Dedifferentiated amniotic fluid mesenchymal stem cell (primary cell): ENCODE results near the gene VIPR2.

Experiments
- DNase-seq: peaks from one replicate; pipeline ENCODE4 v3.0.0-alpha.2; 2016; ENCODE audit errors: extremely low spot score

VIPR2 gene

DNA sequence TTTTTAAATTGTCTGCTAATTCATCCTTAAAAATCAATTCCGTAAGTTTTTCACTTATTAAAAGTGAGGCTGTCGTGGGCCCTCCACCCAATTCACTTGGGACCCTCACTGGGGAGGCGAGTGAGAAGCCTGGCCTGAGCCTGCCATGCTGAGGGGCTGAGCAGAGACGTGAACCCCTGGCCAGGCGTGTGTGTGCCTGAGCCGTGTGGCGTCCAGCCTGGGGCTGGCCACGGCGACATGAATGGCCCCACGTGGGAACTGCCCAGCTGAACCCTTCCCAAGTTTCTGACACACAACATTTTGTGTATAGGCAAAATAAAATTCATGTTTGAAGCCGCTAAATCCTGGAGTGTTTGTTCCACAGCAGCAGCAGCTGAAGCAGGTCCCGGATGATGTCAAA, 13.0 kb upstream of the VIPR2 start:
- DNase-seq, result no peak

GRCh38 chr7:159156436-159157245, 12.0 kb upstream of the VIPR2 start:
- no peak for DNase-seq

GRCh38 chr7:159155410-159155809, 10.7 kb upstream of the VIPR2 start:
- DNase-seq, result no peak

DNA sequence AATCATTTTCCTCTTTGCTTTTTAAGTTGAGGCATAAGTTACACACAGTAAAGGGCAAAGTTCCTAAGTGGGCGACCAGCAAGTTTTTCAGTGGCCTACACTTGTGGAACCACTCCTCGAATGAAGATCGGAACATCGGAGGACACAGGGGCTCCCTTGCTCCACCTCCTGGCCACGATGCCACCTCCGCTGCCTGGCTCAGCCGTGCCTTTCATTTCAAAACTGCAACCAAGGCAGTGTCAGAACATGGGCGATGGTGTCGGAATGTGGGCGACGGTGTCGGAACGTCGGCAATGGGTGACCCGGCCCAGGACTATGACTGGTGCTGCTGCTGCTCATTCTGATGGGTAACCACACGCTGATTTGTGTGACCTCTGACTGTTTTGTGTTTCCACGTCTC, 9.6 kb upstream of the VIPR2 start:
- DNase-seq, result no peak

GRCh38 chr7:159153511-159153910, 8.8 kb upstream of the VIPR2 start:
- no peak for DNase-seq

GRCh38 chr7:159152816-159153215, 8.1 kb upstream of the VIPR2 start:
- no peak for DNase-seq

DNA sequence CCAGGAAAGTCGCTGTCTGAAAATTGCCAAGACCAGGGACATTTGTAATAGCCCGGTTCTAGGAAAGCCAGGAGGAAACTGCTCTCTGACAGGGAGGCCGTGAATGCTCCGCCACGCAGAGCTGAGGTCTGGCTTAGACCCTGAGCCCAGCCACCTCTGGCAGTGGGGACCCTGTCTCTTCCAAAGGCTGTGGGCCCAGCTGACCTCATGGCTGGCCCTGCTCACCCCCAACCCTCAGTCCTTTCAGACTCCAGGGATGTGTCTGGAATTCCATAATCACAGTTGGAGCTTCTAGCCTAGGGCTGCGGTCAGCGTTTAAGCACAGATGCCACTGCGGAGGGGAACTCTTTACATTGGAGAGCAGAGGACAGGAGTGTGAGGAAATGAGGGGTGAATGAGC, 6.6 kb upstream of the VIPR2 start:
- no peak for DNase-seq

DNA sequence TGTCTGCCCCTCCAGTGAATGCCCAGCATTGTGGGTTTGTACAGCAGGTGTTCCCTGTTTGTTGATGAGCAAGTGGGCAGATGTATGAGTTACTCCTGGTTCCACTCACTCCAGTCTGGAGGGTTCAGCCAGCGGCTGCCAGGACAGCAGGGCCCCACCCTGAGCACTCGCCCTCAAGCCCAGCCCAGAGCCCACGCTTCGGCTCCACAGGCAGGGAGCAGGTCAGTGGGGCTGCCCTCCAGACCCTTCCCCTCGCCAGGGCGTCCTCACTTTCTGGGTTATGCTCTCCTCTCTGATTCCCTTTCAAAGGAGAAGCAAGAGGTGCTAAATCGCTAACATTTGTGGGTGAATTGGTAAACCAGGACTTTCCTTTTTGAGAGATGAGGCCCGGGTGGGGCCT, 4.8 kb upstream of the VIPR2 start:
- no peak for DNase-seq

DNA sequence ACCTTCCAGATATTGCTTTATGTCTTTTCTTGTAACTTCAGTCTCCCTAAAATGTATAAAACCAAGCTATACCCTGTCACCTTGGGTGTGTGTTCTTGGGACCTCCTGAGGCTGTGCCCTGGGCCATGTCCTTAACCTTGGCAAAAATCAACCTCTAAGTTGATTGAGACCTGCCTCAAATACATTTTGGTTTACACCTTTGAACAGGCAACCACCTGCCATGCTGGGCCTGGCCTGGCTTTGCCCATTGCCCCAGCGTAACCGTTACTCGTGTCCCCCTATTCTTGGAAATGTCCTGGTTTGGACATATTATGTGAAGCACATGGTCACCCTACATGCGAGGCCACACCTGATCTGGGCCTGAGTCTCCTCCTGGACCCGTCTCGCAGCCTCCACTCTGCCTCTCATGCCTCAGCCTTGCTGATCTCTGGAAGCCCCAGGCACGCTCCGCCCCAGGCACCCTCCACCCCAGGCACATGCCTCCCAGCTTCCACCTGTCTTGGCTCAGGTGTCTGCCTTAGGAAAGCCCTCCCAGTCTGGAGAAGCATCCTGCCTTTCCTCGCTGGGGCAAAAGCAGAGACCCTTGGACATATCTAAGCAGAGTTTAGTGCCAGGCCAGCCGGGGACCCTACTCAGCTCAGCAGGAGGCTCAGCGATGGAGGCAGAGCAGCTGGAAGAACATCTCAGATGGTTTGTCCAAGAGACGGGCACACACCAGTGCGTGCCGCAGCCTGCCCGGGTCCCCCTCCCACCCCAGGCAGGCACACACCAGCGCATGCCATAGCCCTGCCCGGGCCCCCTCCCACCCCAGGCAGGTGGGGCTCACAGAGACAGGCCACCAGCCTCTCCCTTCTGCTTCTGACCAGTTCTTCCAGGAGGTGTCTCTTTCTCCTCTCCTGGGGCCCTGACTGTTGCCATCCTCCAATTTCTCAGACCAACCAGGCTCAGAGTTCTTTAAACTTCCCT, 4.0 kb upstream of the VIPR2 start:
- no peak for DNase-seq

GRCh38 chr7:159147687-159148086, 3.0 kb upstream of the VIPR2 start:
- no peak for DNase-seq

- no peak for DNase-seq
Observed at GRCh38 chr7:159147246-159147645, 2.6 kb upstream of the VIPR2 start.

DNA sequence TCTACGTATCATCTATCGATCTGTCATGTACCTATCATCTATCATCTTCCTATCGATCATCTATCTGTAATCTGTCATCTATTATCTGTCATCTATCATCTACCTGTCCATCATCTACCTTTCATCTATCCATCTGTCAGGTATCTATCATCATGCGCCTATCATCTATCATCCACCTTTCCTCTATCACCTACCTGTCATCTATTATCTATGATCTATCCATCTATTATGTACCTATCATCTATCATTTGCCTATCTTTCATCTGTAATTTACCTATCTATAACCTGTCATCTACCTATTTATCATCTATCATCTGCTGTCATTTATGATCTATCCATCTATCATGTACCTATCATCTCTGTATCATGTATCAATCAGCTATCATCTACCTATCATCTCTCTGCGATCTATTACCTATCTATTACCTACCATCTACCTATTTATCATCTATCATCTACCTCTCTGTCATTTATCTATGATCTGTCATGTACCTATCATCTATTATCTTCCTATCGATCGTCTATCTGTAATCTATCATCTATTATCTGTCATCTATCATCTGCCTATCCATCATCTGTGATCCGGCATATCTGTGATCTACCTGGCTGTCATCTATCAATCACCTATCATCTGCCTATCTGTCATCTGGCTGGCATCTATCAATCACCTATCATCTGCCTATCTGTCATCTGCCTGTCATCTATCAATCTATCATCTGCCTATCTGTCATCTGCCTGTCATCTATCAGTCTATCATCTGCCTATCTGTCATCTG, 1.6 kb upstream of the VIPR2 start:
- DNase-seq, result no peak

- no peak for DNase-seq
Observed at GRCh38 chr7:159145490-159145855, 806 bp upstream of the VIPR2 start.

GRCh38 chr7:159143780-159144757, 598 bp downstream of the VIPR2 start:
- no peak for DNase-seq

GRCh38 chr7:159142730-159143129, 1.9 kb downstream of the VIPR2 start:
- no peak for DNase-seq

- no peak for DNase-seq
Observed at GRCh38 chr7:159142199-159142598, 2.5 kb downstream of the VIPR2 start.

DNA sequence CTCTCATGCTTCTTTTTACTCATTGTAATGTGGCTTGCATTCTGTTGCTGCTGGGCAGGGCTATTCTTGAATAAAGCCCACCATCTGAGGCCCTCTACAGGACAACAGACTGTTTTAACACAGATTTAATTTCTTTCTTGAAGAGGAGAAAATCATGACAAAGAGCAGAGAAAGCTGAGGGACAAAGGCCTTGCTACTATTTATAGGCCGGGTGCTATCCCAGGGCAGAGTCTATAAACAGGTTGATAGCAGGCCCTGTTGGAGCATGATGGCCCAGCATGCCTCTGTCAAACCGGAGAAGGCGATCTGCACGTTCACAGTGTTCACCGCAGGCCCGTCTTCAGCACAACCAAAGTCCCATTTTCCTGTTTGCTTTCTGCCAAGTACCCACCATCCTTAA, 3.0 kb downstream of the VIPR2 start:
- no peak for DNase-seq

DNA sequence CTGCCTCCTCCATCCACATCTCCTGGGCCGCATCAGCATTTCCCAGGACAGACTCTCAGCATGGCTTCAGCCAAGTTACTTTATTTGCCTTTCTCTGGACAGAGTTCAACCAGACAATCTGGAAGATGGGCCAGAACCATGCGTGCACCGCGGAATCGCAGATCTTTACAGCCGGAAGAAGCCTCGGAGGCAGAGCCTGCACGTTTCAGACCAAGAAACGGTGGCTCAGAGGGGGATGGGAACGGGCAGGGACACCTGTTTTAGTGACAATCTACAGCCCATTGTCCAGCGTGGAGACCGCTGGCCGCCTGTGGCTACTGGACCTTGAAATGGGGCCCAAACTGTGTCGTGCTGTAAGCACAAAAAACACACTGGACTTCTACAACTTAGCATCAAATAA, 3.5 kb downstream of the VIPR2 start:
- DNase-seq, result no peak

DNA sequence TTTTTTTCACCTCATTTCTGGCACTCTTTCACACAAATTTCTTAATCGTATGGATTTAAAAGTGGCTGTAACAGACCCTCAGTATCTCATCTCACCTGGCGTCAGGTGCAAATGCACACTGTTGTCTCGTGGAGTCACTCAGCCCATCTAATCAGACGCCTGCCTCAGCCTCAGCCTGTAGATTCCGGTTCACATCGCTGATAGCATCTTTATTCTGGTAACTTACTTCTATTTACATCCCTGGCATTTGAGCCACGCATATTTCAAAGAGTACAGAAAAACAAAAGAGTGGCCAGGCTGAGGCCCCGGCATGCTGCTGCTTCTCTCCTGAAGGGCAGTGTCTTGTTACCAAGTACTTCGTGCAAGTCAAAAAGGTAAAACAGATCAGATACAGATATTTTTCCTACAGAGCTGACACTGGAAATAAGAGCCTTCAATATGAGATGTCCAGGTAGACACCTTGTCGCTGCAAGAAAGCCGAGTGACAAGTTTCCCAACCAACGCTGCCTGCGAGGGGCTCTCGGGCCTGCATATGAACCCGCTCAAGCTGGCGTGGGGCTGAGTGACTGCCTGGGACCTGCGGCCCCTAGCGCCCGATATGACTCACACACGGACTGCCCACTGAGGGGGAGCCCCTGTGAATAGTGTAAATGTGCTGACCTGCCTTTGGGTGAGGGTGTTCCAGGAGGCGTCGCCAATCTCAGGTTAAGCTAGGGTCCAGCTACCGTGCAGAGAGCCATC, 4.3 kb downstream of the VIPR2 start:
- DNase-seq, result no peak

DNA sequence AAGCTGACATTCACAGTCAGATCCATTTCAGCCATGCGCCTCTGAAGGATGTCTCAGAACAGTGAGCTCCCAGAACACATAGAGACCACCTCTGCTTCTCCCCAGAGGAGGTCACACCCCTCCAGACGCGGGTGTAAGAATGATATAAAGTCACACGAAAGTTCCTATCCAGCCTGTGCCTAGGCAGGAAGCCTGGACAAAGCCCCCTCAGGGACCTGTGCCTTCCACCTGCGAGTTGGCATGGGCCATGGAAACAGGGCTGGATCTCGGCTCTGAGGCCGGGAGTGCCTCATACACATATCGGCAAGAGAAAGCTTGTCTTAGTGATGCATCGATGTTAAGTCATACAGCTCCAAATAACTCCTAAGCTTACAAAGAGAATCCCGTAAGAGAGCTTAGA, 5.0 kb downstream of the VIPR2 start:
- DNase-seq, result no peak
